GM21529 (cell line): ENCODE results near the gene EXOC2.

Source experiments
- ATAC-seq: cut with Tn5 transposase; IDR thresholded peaks from one replicate; pipeline ENCODE4 v1.9.1; 2021; ENCODE audit not compliant: unreplicated experiment

Gene EXOC2

GRCh38 chr6:473356-473755 is 219.6 kb downstream of the EXOC2 start:
- ATAC-seq, result no peak

GRCh38 chr6:470901-471448 is 222.0 kb downstream of the EXOC2 start:
- peak; percentile 58 for ATAC-seq

DNA sequence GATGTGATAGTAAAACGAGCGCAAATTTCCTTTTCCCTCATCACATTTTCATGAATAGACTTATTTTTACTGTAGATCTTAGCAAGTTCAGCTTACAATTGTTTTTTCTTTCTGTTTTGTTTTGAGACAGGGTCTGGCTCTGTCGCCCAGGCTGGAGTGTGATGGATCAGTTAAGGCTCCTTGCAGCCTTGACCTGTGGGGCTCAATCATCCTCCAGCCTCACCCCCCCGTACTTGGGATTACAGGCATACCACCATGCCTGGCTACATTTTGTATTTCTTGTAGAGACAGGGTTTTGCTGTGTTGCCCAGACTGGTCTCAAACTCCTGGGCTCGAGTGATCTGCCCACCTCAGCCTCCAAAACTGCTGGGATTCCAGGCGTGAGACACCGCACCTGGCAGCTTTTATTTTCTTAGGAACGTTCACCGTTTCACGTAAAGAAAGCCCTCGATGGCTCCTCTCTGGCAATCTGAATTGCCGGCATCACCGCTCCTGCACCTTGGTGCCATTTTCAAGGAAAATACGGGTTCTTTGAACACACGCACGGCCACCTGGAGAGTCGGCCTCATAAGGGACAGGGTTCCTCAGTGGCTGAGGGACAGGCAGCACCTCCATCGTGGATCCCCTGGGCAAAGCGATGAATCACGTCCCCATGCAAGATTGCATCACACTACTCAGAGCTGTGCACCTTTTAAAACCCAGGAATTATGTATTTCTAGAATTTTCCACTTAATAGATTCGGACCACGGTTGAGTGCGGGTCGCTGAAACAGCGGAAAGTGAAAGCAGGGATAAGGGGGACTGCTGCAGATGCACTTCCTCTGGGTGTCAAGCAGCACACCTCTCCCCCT is 222.7 kb downstream of the EXOC2 start:
- no peak for ATAC-seq

- no peak for ATAC-seq
These were observed 225.3 kb downstream of the EXOC2 start for GRCh38 chr6:467671-468082.

GRCh38 chr6:467111-467510 is 225.8 kb downstream of the EXOC2 start:
- no peak for ATAC-seq

DNA sequence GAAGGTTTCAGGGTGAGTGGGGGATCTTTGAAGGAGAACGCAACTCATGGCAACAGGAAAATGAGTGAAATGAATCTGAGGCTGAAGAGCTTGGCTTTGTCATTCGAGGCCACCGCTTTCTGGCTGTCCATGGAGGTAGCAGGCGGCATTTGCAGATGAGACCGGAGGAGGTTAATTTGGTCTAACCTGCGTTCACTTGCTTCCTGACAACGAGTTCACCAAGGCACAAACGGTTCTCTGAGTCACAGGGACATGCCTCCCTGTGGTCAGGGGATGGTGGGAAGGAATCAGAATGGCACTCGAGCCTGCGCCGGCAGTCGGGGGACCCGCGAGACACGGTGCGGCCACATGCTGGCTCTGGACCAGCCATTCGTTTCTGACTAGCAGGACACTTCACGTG is 226.4 kb downstream of the EXOC2 start:
- ATAC-seq, result no peak

DNA sequence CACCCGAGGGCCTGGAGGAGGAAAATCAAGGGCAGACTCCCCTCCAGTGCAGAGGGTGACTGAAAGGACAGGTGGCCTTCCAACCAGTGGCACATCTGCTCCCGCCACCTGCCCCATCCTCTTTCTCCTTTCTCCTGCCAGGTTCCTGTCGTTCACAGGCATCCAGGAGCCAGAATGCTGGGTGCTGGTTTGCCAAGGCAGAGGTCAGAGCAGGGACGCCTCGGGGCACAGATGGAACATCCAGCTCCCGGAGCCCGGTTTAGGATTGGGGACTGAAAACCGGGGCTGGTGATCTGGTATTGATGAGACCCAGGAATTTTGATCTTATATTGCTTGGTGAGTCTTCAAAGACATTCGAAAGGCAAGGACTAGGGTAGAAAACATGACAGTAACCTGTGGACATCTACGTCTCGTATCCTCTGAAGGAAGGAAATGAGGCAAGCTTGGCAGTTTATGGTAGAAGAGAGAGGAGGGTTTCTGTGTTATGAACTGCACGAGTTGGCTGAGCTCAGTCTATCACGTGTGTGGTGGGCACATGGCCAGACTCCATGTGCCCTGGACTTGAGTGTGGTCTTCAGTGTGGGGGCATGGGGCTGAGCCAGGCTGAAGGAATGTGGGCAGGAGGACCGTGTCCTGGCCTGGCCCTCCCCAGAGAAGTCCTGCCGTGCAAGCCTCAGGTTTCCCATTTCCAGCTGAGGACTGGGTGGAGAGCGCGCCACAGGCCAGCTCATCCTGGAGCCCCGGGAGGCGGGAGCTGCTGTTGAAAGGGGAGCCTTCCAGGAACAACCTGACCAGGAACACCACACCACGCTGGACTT is 227.2 kb downstream of the EXOC2 start:
- ATAC-seq, result no peak

DNA sequence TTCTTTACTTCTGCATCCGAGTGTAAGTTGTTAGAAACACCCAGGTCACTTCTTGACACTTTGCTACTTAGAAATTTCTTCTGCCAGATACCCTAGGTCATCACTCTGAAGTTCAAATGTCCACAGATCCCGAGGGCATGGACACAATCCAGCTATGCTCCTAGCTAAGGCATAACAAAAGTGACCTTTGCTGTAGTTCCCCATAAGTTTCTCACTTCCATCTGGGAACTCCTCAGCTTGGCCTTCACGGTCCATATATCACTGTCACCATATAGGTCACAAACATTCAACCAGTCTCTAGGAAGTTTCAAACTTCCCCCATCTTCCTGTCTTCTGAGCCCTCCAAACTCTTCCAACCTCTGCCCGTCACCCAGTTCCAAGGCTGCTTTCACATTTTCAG is 236.1 kb downstream of the EXOC2 start:
- ATAC-seq, result no peak

DNA sequence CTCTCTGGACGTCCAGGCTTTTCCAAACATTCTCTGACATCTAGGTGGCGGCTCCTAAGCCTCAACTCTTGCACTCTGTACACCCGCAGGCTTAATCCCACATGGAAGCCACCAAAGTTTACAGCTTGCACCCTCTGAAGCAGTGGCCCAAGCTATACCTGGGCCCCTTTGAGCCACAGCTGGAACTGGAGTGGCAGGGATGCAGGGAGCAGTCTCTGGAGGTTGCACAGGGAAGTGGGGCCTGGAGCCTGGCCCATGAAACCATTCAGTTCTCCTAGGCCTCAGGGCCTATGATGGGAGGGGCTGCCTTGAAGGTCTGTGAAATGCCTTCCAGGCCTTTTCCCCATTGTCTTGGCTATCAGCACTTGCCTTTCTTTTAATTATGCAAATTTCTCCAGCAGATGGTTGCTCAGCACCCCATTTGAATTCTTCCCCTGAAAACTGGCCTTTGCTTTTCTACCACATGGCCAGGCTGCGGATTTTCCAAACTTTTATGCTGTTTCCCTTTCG is 236.5 kb downstream of the EXOC2 start:
- ATAC-seq, result no peak

DNA sequence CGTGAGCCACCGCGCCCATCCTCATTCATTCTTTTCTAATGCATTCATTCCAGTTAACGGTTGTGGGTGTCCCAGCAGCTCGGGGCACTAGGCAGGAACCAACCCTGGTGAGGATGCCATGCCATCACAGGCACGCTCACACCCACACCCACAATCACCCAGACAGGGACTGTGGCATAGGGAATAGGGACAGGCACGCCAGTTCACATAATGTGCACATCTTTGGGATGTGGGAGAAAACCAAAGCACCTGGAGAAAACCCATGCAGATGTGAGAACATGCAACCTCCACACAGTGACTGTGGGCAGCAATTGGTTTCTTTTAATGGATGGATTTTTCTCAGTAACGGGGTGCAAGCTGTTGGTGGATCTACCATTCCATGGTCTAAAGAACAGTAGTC is 237.1 kb downstream of the EXOC2 start:
- no peak for ATAC-seq

GRCh38 chr6:455006-455585 is 237.8 kb downstream of the EXOC2 start:
- ATAC-seq, result no peak

- ATAC-seq, result no peak
These were observed 238.6 kb downstream of the EXOC2 start for GRCh38 chr6:454148-454991.

GRCh38 chr6:453152-453551 is 239.8 kb downstream of the EXOC2 start:
- ATAC-seq, result no peak

- no peak for ATAC-seq
These were observed 240.5 kb downstream of the EXOC2 start for GRCh38 chr6:452301-453067.

DNA sequence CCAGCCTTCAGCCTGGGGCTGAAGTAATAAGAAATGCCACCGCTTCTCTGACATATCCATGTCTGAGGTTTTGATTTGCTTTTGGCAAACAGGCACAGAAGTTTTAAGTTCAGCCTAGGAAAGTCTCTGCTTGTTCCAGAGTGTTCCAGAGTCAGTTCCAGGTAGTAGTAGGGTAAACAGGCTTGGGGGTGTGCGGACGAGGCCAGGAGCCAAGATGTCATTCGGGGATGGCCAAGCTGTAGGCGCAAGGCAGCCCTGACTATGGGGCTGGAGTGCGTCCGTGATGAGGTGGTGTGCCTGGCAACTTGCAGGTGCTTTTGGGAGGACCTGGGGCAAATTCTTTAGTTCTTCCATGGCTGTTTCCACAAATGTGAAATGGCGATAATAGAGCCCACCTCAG is 241.1 kb downstream of the EXOC2 start:
- ATAC-seq, result no peak

DNA sequence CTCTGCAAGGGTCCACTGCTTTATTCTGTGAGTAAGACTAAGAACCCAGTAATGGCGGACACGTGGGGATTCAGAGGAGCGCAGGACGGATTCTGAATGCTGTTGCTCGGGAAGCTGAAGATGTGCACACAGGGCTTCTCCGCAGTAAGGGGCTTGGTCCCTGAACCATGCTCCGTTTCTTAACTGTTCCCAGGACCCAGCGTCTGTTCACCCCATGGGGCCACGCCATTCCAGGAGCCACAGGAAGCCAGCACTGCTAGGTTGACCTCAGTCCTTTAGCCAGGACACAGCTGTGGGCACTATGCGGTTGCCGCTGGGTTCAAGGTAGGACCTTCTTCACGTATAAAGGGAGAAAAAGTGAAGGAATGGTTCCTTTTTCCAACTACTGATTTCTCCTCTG is 241.6 kb downstream of the EXOC2 start:
- no peak for ATAC-seq

DNA sequence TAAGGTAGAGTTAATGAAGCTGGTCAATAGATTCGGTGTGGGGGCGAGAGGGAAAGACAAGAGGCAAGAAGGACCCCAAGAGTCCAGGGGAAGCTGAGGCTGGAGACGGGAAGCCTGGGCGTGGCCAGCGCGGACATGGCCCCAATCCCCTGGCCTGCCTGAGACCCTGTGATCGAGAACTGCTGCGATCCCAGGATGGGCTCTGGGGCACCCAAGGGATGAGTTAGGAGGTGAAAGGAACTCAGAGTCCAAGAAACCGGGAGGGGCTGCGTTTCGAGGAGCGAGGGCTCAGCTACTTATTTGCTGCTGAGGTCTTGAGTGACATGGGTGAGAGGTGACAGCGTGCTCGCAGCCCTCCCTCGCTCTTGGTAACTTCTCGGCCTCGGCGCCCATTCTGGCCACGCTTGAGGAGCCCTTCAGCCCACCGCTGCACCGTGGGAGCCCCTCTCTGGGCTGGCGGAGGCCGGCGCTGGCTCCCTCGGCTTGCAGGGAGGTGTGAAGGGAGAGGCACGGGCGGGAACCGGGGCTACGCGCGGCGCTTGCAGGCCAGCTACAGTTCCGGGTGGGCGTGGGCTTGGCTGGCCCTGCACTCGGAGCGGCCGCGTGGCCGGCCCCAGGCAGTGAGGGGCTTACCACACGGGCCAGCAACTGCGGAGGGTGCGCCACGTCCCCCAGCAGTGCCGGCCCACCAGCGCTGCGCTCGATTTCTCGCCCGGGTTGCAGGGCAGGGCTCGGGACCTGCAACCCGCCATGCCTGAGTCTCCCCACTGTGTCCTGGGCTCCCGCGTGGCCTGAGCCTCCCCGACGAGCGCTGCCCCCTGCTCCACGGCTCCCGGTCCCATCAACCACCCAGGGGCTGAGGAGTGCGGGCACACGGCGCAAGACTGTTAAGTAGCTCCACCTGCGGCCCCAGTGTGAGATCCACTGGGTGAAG is 243.2 kb downstream of the EXOC2 start:
- ATAC-seq, result no peak

GRCh38 chr6:449057-449430 is 243.9 kb downstream of the EXOC2 start:
- no peak for ATAC-seq
